Colonic mucosa (tissue), 4 donors: ENCODE data around the gene OSBPL9. TPM values are rescaled to one million over a fixed set of nuclear protein-coding genes. Genes with fewer than 3 reads are reported as not detected.

Experiments used
- DNase-seq: peaks from one replicate; pipeline ENCODE4 v3.0.0-alpha.2; 2020
- H3K27ac ChIP-seq: fragments of 200-600 bp; one replicate; pipeline ENCODE4 v1.8.0; 2021
- H3K27me3 ChIP-seq: fragments of 200-600 bp; one replicate; pipeline ENCODE4 v1.8.0; 2021
- H3K36me3 ChIP-seq: fragments of 200-600 bp; one replicate; pipeline ENCODE4 v1.8.0; 2021
- H3K4me1 ChIP-seq: fragments of 200-600 bp; one replicate; pipeline ENCODE4 v1.8.0; 2021; ENCODE audit warnings: mild to moderate bottlenecking
- H3K4me3 ChIP-seq: fragments of 200-600 bp; one replicate; pipeline ENCODE4 v1.8.0; 2021
- H3K9ac ChIP-seq, 2 donors: one replicate each; pipeline ENCODE4 v1.7.0; 2013; ENCODE audit warnings: control low read depth in 2 of 2, low read depth in 2 of 2, low read length in 2 of 2
- H3K9me3 ChIP-seq: fragments of 200-600 bp; one replicate; pipeline ENCODE4 v1.8.0; 2021
- CTCF ChIP-seq: fragments of 200-600 bp; IDR thresholded peaks from one replicate; pipeline ENCODE4 v1.8.0; 2022; ENCODE audit warnings: antibody characterized with exemption, mild to moderate bottlenecking
- intact Hi-C: fragments of 100-400 bp; cut with DNase I; formaldehyde crosslinking; loops from one replicate; pipeline ENCODE4 v1.14.1; 2022
- total RNA-seq, 2 donors: library from RNA; stranded (reverse); fragmentation: NEBNext Ultra II Directional in 1 of 2; extraction: Animal tissue kit (Norgen Biotek cat#: 25700) in 1 of 2; gene quantifications; one replicate each; pipeline ENCODE4 v1.2.1, GENCODE V29; 2021
- donor health status: healthy.
- donor health status: DM: no; HTN: no; CAD: no.
- donor health status: DM: no; HTN: no; CAD: no.

Gene OSBPL9
- total RNA-seq, 2 donors from 2014 or later: 37.3 to 59.6 TPM

- no peak overlapping the region for H3K9ac ChIP-seq
- H3K36me3 ChIP-seq: no peaks in the 10 kb centered on the region
- no peak for TF ChIP-seq CTCF
- no peaks in the 10 kb centered on the region for H3K9me3 ChIP-seq
- H3K27ac ChIP-seq: no peak overlapping the region
- intact Hi-C loops: no loop called here
- no peaks in the 10 kb centered on the region for H3K27me3 ChIP-seq
- H3K4me3 ChIP-seq: no peak overlapping the region
- DNase-seq: no peak
- H3K4me1 ChIP-seq: no peaks in the 10 kb centered on the region
These were observed 127.8 kb downstream of the OSBPL9 start for GRCh38 chr1:51744506-51745303.

GRCh38 chr1:51745304-51745570 is 128.3 kb downstream of the OSBPL9 start:
- Histone ChIP-seq H3K9me3 (no peaks in the 10 kb centered on the region), H3K9ac (no peak overlapping the region), H3K27ac (no peak overlapping the region), H3K4me1 (no peaks in the 10 kb centered on the region), H3K4me3 (no peak overlapping the region), H3K36me3 (no peaks in the 10 kb centered on the region), H3K27me3 (no peaks in the 10 kb centered on the region)
- no peak for DNase-seq
- intact Hi-C loops: no loop called here
- no peak for TF ChIP-seq CTCF

- intact Hi-C loops: no loop called here
- Histone ChIP-seq H3K27me3 (no peaks in the 10 kb centered on the region), H3K9me3 (no peaks in the 10 kb centered on the region), H3K9ac (no peak overlapping the region), H3K27ac (no peak overlapping the region), H3K36me3 (no peaks in the 10 kb centered on the region), H3K4me3 (no peak overlapping the region), H3K4me1 (no peaks in the 10 kb centered on the region)
- DNase-seq: no peak
- no peak for TF ChIP-seq CTCF
These were observed 132.3 kb downstream of the OSBPL9 start for GRCh38 chr1:51749151-51749550.

GRCh38 chr1:51750218-51750617 is 133.3 kb downstream of the OSBPL9 start:
- Histone ChIP-seq H3K4me1 (no peaks in the 10 kb centered on the region), H3K27me3 (no peaks in the 10 kb centered on the region), H3K36me3 (no peaks in the 10 kb centered on the region), H3K9me3 (no peaks in the 10 kb centered on the region), H3K9ac (no peak overlapping the region), H3K4me3 (no peak overlapping the region), H3K27ac (no peak overlapping the region)
- intact Hi-C loops: no loop called here
- no peak for TF ChIP-seq CTCF
- DNase-seq: no peak

- Histone ChIP-seq H3K27me3 (no peaks in the 10 kb centered on the region), H3K36me3 (no peaks in the 10 kb centered on the region), H3K4me3 (no peak overlapping the region), H3K9me3 (no peaks in the 10 kb centered on the region), H3K4me1 (no peaks in the 10 kb centered on the region), H3K27ac (no peak overlapping the region), H3K9ac (no peak overlapping the region)
- intact Hi-C loops: no loop called here
- no peak for DNase-seq
- no peak for TF ChIP-seq CTCF
These were observed 133.8 kb downstream of the OSBPL9 start for GRCh38 chr1:51750729-51751128.
